ENCODE results near the gene MT3.
A peak's percentile ranks its signal among the peaks of the same experiment; 100 is the strongest.

DNA sequence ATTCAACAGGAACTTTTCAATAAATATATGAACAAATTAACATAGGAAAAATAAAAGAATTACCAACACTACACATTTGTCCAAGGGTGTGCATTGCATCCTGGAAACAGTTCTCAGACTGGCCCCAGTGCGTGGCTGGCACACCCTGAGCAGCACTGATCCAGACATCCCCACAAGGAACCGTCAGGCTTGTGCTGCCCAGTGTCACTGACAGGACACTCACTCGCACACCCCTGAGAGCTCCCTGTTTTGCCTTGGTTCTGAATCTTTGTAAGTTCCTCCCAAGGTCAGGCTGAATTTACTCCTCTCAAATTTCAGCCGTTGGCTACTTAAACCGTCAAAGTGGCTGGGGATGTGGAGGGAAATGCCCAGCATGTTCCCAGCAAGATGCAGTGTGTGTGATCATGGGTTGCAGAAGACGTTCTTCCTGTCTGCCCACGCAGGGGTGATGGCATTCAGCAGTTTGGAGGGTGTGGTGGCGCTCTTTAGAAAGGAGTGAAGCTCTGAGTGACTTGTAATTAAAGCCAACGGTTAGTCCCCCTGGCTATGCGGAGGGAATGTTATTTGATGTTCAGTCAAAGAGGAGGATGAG, 20.8 kb downstream of the MT3 start:
- TF ChIP-seq, protein P1, sequence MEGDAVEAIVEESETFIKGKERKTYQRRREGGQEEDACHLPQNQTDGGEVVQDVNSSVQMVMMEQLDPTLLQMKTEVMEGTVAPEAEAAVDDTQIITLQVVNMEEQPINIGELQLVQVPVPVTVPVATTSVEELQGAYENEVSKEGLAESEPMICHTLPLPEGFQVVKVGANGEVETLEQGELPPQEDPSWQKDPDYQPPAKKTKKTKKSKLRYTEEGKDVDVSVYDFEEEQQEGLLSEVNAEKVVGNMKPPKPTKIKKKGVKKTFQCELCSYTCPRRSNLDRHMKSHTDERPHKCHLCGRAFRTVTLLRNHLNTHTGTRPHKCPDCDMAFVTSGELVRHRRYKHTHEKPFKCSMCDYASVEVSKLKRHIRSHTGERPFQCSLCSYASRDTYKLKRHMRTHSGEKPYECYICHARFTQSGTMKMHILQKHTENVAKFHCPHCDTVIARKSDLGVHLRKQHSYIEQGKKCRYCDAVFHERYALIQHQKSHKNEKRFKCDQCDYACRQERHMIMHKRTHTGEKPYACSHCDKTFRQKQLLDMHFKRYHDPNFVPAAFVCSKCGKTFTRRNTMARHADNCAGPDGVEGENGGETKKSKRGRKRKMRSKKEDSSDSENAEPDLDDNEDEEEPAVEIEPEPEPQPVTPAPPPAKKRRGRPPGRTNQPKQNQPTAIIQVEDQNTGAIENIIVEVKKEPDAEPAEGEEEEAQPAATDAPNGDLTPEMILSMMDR (IDR thresholded peaks at IDR 0.05), result no peak
- TF ChIP-seq, protein P2, sequence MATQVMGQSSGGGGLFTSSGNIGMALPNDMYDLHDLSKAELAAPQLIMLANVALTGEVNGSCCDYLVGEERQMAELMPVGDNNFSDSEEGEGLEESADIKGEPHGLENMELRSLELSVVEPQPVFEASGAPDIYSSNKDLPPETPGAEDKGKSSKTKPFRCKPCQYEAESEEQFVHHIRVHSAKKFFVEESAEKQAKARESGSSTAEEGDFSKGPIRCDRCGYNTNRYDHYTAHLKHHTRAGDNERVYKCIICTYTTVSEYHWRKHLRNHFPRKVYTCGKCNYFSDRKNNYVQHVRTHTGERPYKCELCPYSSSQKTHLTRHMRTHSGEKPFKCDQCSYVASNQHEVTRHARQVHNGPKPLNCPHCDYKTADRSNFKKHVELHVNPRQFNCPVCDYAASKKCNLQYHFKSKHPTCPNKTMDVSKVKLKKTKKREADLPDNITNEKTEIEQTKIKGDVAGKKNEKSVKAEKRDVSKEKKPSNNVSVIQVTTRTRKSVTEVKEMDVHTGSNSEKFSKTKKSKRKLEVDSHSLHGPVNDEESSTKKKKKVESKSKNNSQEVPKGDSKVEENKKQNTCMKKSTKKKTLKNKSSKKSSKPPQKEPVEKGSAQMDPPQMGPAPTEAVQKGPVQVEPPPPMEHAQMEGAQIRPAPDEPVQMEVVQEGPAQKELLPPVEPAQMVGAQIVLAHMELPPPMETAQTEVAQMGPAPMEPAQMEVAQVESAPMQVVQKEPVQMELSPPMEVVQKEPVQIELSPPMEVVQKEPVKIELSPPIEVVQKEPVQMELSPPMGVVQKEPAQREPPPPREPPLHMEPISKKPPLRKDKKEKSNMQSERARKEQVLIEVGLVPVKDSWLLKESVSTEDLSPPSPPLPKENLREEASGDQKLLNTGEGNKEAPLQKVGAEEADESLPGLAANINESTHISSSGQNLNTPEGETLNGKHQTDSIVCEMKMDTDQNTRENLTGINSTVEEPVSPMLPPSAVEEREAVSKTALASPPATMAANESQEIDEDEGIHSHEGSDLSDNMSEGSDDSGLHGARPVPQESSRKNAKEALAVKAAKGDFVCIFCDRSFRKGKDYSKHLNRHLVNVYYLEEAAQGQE (IDR thresholded peaks at IDR 0.05; ENCODE audit: insufficient read depth in 1 of 2, low read depth in 2 of 2, low read length in 1 of 2), result no peak
- TF ChIP-seq POLR2AphosphoS5 (IDR thresholded peaks at IDR 0.05; ENCODE audit: low read depth, low read length) (peak; percentile 53; the same call in 1 of the 2 replicates), SIN3A (IDR thresholded peaks at IDR 0.05; ENCODE audit: borderline replicate concordance, insufficient read depth, low read depth, low read length) (peak; percentile 69; the same call in 1 of the 2 replicates), TCF7L2 (IDR thresholded peaks at IDR 0.05; ENCODE audit: low read depth, low read length) (no peak)

Data from Panc1 (cell line).